Activated CD4-positive, alpha-beta T cell treated with anti-CD3 and anti-CD28 coated beads for 36 hours (primary cell): ENCODE measurements around the gene CYTL1. TPM values are rescaled to one million over a fixed set of nuclear protein-coding genes. Genes with fewer than 3 reads are reported as not detected.

Experiments
- ATAC-seq: fragments of 200-7000 bp; cut with Tn5 transposase; one replicate; pipeline ENCODE4 v1.10.0; 2021; ENCODE audit warnings: mild to moderate bottlenecking, moderate library complexity
- CTCF ChIA-PET: fragments of 350-600 bp; sonication (Branson Sonifier 250); formaldehyde crosslinking; loops from one replicate; lab custom pipeline; 2021; ENCODE audit warnings: antibody characterized with exemption; lab: Charles Lee
- POLR2A ChIA-PET: fragments of 350-600 bp; sonication (Branson Sonifier 250); formaldehyde crosslinking; loops from one replicate; lab custom pipeline; 2021; ENCODE audit warnings: antibody characterized with exemption, inconsistent platforms; lab: Charles Lee
- DNase-seq: peaks from one replicate; pipeline ENCODE4 v3.0.0-alpha.2; 2020
- H3K27ac Mint-ChIP-seq: one replicate; pipeline ENCODE4 v1.8.0; 2021; ENCODE audit warnings: mixed read lengths
- H3K27me3 Mint-ChIP-seq: one replicate; pipeline ENCODE4 v1.8.0; 2021; ENCODE audit warnings: mixed read lengths
- H3K36me3 Mint-ChIP-seq: one replicate; pipeline ENCODE4 v1.8.0; 2021; ENCODE audit warnings: low read depth, mixed read lengths
- H3K4me1 Mint-ChIP-seq: one replicate; pipeline ENCODE4 v1.8.0; 2021; ENCODE audit warnings: mixed read lengths
- H3K4me3 Mint-ChIP-seq: one replicate; pipeline ENCODE4 v1.8.0; 2021; ENCODE audit warnings: mild to moderate bottlenecking, moderate library complexity, mixed read lengths
- H3K9me3 Mint-ChIP-seq: one replicate; pipeline ENCODE4 v1.8.0; 2021; ENCODE audit warnings: low read depth, mixed read lengths
- intact Hi-C, 2 experiments: fragments of 100-400 bp; cut with DNase I in 1 of 2; cut with micrococcal nuclease in 1 of 2; formaldehyde crosslinking; loops; one replicate each; pipeline versions ENCODE4 v1.14.2 to v1.15.1; 2022 to 2024; cut with DNase I, micrococcal nuclease
- total RNA-seq, 2 experiments: library from RNA; stranded (reverse); gene quantifications; one replicate each; pipeline ENCODE4 v1.2.3, GENCODE V29; 2021

Gene CYTL1
- total RNA-seq, 2 experiments from 2014 or later, result not detected

GRCh38 chr4:4995908-4996265 is 23.4 kb downstream of the CYTL1 start:
- intact Hi-C loops, result loop anchor here (1.0 to 10.0 kb wide), 8 partner anchors 146 to 819 kb away; no protein-coding TSS in a partner anchor
- CTCF ChIA-PET, result interaction anchor here (0.7 kb wide), 2 partner anchors 14 to 161 kb away, joined by 3 to 4 read pairs; no protein-coding TSS in a partner anchor
- ATAC-seq, result no peak

GRCh38 chr4:4995103-4995907 is 24.0 kb downstream of the CYTL1 start:
- peak; percentile 74 for DNase-seq
- Mint-ChIP-seq H3K4me1 (no peaks in the 10 kb centered on the region), H3K9me3 (no peaks in the 10 kb centered on the region), H3K36me3 (no peaks in the 10 kb centered on the region), H3K27me3 (peaks cover 13% of the 10 kb centered on the region), H3K27ac (no peak overlapping the region), H3K4me3 (no peak overlapping the region)
- ATAC-seq, result peak; percentile 80
- intact Hi-C loops, result loop anchor here (1.0 to 10.0 kb wide), 8 partner anchors 147 to 819 kb away; no protein-coding TSS in a partner anchor
- POLR2A ChIA-PET, result no interaction called here
- CTCF ChIA-PET, result interaction anchor here (0.7 kb wide), 1 partner anchor 162 kb away, joined by 4 read pairs; no protein-coding TSS in a partner anchor

More at GRCh38 chr4:4995908-4996265, 23.4 kb downstream of the CYTL1 start:
- Mint-ChIP-seq H3K4me3 (no peak overlapping the region), H3K36me3 (no peaks in the 10 kb centered on the region), H3K27ac (no peak overlapping the region), H3K4me1 (no peaks in the 10 kb centered on the region), H3K27me3 (peaks cover 13% of the 10 kb centered on the region), H3K9me3 (no peaks in the 10 kb centered on the region)
- POLR2A ChIA-PET, result no interaction called here
- no peak for DNase-seq

- CTCF ChIA-PET, result interaction anchor here (0.5 kb wide), 1 partner anchor 1344 kb away, joined by 3 read pairs; no protein-coding TSS in a partner anchor
- Mint-ChIP-seq H3K4me3 (no peak overlapping the region), H3K9me3 (no peaks in the 10 kb centered on the region), H3K36me3 (no peaks in the 10 kb centered on the region), H3K27ac (no peak overlapping the region), H3K4me1 (no peaks in the 10 kb centered on the region), H3K27me3 (peaks cover 12% of the 10 kb centered on the region)
- intact Hi-C loops, result loop anchor here (1.0 to 10.0 kb wide), 8 partner anchors 148 to 820 kb away; no protein-coding TSS in a partner anchor
- DNase-seq (no peak), ATAC-seq (no peak)
- POLR2A ChIA-PET, result no interaction called here
Measured at GRCh38 chr4:4994312-4995097, 24.8 kb downstream of the CYTL1 start.

- no peaks in the 10 kb centered on the region for H3K4me1 Mint-ChIP-seq
- POLR2A ChIA-PET, result no interaction called here
- no peak overlapping the region for H3K27ac Mint-ChIP-seq
- H3K4me3 Mint-ChIP-seq, result no peak overlapping the region
- ATAC-seq, result no peak
- no peaks in the 10 kb centered on the region for H3K9me3 Mint-ChIP-seq
- H3K27me3 Mint-ChIP-seq, result peaks cover 9% of the 10 kb centered on the region
- no peak for DNase-seq
- no peaks in the 10 kb centered on the region for H3K36me3 Mint-ChIP-seq
- CTCF ChIA-PET, result no interaction called here
- intact Hi-C loops, result loop anchor here in 1 of 2 experiments (10.0 kb wide), 2 partner anchors 152 to 822 kb away; no protein-coding TSS in a partner anchor
Measured at GRCh38 chr4:4992833-4993232, 26.4 kb downstream of the CYTL1 start.

DNA sequence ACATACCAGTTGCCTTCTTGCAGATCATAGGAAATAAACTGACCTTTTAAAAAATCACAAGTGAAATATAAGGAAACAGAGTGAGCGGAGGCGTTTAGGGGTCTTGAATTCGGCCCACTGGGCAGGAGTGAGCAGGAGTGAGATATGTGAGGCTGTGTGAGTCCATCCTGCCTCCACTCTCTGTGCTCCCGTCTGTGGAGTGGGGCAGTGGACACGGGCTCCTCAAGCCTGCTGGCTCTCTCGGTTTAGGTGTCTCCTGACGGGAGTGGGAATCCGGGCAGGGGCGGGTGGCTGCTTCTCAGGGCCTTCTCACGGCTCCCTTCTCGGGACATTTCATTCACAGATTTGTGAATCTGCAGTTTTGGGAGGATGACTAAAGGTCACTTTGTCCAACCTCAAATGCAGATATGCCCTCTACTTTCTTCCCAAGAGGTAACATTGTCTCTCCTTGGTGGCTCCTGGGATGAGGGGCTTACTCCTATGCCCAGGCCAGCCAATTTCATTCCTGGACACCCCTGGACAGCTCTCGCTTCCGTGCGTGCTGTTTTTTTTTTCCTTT is 27.6 kb downstream of the CYTL1 start:
- Mint-ChIP-seq H3K27me3 (peaks cover 9% of the 10 kb centered on the region), H3K4me3 (no peak overlapping the region), H3K9me3 (no peaks in the 10 kb centered on the region), H3K27ac (no peak overlapping the region), H3K36me3 (no peaks in the 10 kb centered on the region), H3K4me1 (no peaks in the 10 kb centered on the region)
- DNase-seq (no peak), ATAC-seq (no peak)
- intact Hi-C loops, result loop anchor here in 1 of 2 experiments (10.0 kb wide), 2 partner anchors 153 to 823 kb away; no protein-coding TSS in a partner anchor
- CTCF ChIA-PET, result interaction anchor here (0.7 kb wide), 1 partner anchor 103 kb away, joined by 4 read pairs; no protein-coding TSS in a partner anchor
- POLR2A ChIA-PET, result no interaction called here

DNA sequence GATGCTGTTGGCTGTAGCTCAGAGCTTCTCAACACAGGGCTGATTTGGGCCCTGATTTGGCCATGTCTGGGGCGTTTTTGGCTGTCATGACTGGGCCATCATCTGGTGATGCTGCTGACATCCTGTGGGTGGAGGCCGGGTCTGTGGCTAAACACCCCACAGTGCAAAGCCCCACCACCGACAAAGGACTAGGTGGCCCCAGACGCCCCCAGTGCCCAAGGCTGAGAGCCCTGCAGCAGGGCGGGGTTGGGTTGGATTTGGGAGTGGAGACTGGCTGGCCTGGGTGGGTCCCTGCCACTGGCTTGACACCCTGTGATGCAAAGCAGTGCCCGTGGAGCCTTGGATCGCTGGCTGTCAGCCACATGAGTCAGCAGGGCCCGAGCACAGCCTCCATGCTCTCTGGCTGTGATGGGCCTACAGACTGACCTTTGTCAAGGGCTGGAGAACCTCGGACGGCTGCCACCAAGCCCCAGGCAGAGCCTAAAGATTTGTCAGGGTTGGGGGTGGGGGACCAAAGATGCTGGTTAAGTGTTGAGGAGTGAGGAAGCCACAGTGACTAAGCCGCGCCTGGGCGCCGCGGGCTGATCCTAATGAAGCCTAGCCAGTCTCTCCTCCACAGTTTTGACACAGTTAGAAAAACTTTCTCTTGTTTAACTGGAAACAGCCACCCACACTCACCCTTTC is 28.3 kb downstream of the CYTL1 start:
- no peaks in the 10 kb centered on the region for H3K36me3 Mint-ChIP-seq
- intact Hi-C loops, result loop anchor here in 1 of 2 experiments (10.0 kb wide), 2 partner anchors 154 to 824 kb away; no protein-coding TSS in a partner anchor
- H3K9me3 Mint-ChIP-seq, result no peaks in the 10 kb centered on the region
- H3K4me1 Mint-ChIP-seq, result no peaks in the 10 kb centered on the region
- peaks cover 5% of the 10 kb centered on the region for H3K27me3 Mint-ChIP-seq
- POLR2A ChIA-PET, result no interaction called here
- no peak overlapping the region for H3K4me3 Mint-ChIP-seq
- CTCF ChIA-PET, result no interaction called here
- H3K27ac Mint-ChIP-seq, result no peak overlapping the region
- no peak for DNase-seq
- ATAC-seq, result no peak

- DNase-seq (no peak), ATAC-seq (no peak)
- Mint-ChIP-seq H3K4me3 (no peak overlapping the region), H3K4me1 (no peaks in the 10 kb centered on the region), H3K36me3 (no peaks in the 10 kb centered on the region), H3K27ac (no peak overlapping the region), H3K27me3 (peaks cover 5% of the 10 kb centered on the region), H3K9me3 (no peaks in the 10 kb centered on the region)
- intact Hi-C loops, result loop anchor here in 1 of 2 experiments (10.0 kb wide), 2 partner anchors 154 to 824 kb away; no protein-coding TSS in a partner anchor
- ChIA-PET POLR2A (no interaction called here), CTCF (no interaction called here)
Measured at GRCh38 chr4:4990329-4990728, 28.9 kb downstream of the CYTL1 start.

DNA sequence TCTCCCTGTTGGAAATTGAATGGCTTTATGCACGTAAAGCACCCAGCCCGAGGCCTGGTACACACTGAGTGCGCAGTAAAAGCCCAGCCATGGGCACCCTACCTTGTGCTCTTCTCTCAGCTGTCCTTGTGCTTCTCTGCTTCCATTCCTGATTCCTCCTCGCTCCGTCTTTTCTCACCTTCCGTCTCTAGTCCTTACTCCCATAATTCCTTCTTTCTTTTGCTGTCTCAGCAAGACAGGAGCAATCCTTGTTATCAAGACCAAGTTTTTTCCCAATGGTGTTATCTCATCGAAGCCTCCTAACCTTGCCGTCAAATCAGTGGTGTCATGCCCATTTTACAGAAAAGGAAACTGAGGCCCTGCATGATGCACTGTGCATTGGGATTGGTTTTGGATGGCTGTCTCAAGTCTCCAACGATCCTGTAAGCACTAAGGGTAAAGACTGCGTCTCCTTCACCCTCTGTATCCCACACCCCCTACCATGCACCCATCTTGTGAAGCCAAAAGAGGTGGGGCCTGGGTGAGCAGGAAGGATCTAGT is 30.1 kb downstream of the CYTL1 start:
- H3K36me3 Mint-ChIP-seq, result no peaks in the 10 kb centered on the region
- intact Hi-C loops, result no loop called here
- ChIA-PET CTCF (interaction anchor here (1.0 kb wide), 1 partner anchor 28 kb away, joined by 3 read pairs; no protein-coding TSS in a partner anchor), POLR2A (no interaction called here)
- no peak overlapping the region for H3K4me3 Mint-ChIP-seq
- H3K27ac Mint-ChIP-seq, result no peak overlapping the region
- ATAC-seq (no peak), DNase-seq (no peak)
- peaks cover 2% of the 10 kb centered on the region for H3K27me3 Mint-ChIP-seq
- no peaks in the 10 kb centered on the region for H3K9me3 Mint-ChIP-seq
- no peaks in the 10 kb centered on the region for H3K4me1 Mint-ChIP-seq

DNA sequence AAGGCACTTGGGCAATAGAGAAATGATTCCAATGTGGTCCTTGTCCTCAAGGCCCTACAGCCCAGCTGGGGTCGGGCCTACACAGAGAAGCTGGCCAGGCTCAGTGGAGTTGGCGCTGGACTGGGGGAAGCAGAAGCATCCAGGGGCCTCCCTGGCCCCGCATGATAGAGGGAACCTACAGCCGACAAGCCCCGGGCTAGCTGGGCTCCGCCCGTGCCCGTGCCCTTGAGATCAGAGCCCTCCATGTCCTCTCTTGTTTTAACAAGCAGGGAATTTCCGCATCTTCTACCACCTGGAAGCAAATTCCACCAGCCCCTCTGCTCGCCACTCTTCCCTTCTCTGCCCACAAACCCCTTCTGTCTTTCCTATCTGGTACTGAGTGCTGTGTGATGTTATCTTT is 31.6 kb downstream of the CYTL1 start:
- POLR2A ChIA-PET, result no interaction called here
- intact Hi-C loops, result no loop called here

GRCh38 chr4:4986841-4987240 is 32.4 kb downstream of the CYTL1 start:
- Mint-ChIP-seq H3K9me3 (no peaks in the 10 kb centered on the region), H3K4me1 (no peaks in the 10 kb centered on the region), H3K36me3 (no peaks in the 10 kb centered on the region), H3K27ac (no peak overlapping the region), H3K4me3 (no peak overlapping the region), H3K27me3 (no peaks in the 10 kb centered on the region)
- POLR2A ChIA-PET, result no interaction called here
- no peak for ATAC-seq
- intact Hi-C loops, result no loop called here
- CTCF ChIA-PET, result no interaction called here
- DNase-seq, result no peak

More for the DNA sequence above, 31.6 kb downstream of the CYTL1 start:
- H3K27ac Mint-ChIP-seq, result no peak overlapping the region
- H3K27me3 Mint-ChIP-seq, result no peaks in the 10 kb centered on the region
- CTCF ChIA-PET, result no interaction called here
- DNase-seq, result no peak
- no peak overlapping the region for H3K4me3 Mint-ChIP-seq
- no peaks in the 10 kb centered on the region for H3K4me1 Mint-ChIP-seq
- no peaks in the 10 kb centered on the region for H3K9me3 Mint-ChIP-seq
- no peaks in the 10 kb centered on the region for H3K36me3 Mint-ChIP-seq
- no peak for ATAC-seq
